ENCODE results near the gene ERN1. TPM values are rescaled to one million over a fixed set of nuclear protein-coding genes. Genes with fewer than 3 reads are reported as not detected.

ERN1 gene
- total and polyA plus RNA-seq, 2 experiments from 2014 or later = 10.3 to 16.5 TPM

GRCh38 chr17:63998050-63998720 lies 131.8 kb downstream of the ERN1 start, which contains the start of gene PRR29:
PRR29 (plus strand) TSS chr17:63998351; CDS start chr17:63998365, 14 bp downstream.
- H3K4me3 ChIP-seq = peak within 1 kb of the TSS; percentile 77
- H4K20me1 ChIP-seq (ENCODE audit: insufficient read depth, poor library complexity, severe bottlenecking) = no peaks in the 10 kb centered on the region
- H3K79me2 ChIP-seq = no peaks in the 10 kb centered on the region
- 1% methylated on average over 19 of the region's 43 CpGs for WGBS (ENCODE audit: low lambda C conversion rate, missing lambda C conversion rate)
- peak within 1 kb of the TSS; percentile 88 for H2AFZ ChIP-seq
- peak; percentile 93 for DNase-seq (ENCODE audit: low spot score)
- no peaks in the 10 kb centered on the region for H3K9me2 ChIP-seq (replicated peaks; ENCODE audit: insufficient read depth)
- H3K9me3 ChIP-seq (ENCODE audit: low read depth) = no peaks in the 10 kb centered on the region
- peaks cover 10% of the 10 kb centered on the region for H3K4me1 ChIP-seq (ENCODE audit: insufficient read depth)
- H3K27ac ChIP-seq = no peak within 1 kb of the TSS
- TF ChIP-seq EZH2 (IDR thresholded peaks at IDR 0.05; ENCODE audit: borderline replicate concordance) = no peak
- TF ChIP-seq EZH2phosphoT487 (IDR thresholded peaks at IDR 0.05; ENCODE audit: low read depth, severe bottlenecking, unreplicated experiment) = no peak
- TF ChIP-seq, protein P1, sequence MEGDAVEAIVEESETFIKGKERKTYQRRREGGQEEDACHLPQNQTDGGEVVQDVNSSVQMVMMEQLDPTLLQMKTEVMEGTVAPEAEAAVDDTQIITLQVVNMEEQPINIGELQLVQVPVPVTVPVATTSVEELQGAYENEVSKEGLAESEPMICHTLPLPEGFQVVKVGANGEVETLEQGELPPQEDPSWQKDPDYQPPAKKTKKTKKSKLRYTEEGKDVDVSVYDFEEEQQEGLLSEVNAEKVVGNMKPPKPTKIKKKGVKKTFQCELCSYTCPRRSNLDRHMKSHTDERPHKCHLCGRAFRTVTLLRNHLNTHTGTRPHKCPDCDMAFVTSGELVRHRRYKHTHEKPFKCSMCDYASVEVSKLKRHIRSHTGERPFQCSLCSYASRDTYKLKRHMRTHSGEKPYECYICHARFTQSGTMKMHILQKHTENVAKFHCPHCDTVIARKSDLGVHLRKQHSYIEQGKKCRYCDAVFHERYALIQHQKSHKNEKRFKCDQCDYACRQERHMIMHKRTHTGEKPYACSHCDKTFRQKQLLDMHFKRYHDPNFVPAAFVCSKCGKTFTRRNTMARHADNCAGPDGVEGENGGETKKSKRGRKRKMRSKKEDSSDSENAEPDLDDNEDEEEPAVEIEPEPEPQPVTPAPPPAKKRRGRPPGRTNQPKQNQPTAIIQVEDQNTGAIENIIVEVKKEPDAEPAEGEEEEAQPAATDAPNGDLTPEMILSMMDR (IDR thresholded peaks at IDR 0.05; ENCODE audit: poor library complexity) = no peak
- H3K27me3 ChIP-seq = peaks cover 32% of the 10 kb centered on the region
- H3K36me3 ChIP-seq (replicated peaks; ENCODE audit: insufficient read depth, low read depth) = no peaks in the 10 kb centered on the region
- H3K4me2 ChIP-seq = peak within 1 kb of the TSS; percentile 98

GRCh38 chr17:63997341-63998048 lies 132.4 kb downstream of the ERN1 start:
- Histone ChIP-seq H3K9me3 (ENCODE audit: low read depth) (no peaks in the 10 kb centered on the region), H3K4me1 (ENCODE audit: insufficient read depth) (peaks cover 10% of the 10 kb centered on the region), H3K9me2 (replicated peaks; ENCODE audit: insufficient read depth) (no peaks in the 10 kb centered on the region), H3K4me2 (peak overlapping the region; percentile 98), H3K79me2 (no peaks in the 10 kb centered on the region), H2AFZ (peak overlapping the region; percentile 88), H3K36me3 (replicated peaks; ENCODE audit: insufficient read depth, low read depth) (no peaks in the 10 kb centered on the region), H3K27me3 (peaks cover 34% of the 10 kb centered on the region), H4K20me1 (ENCODE audit: insufficient read depth, poor library complexity, severe bottlenecking) (no peaks in the 10 kb centered on the region), H3K27ac (no peak overlapping the region), H3K4me3 (peak overlapping the region; percentile 77)
- DNase-seq (ENCODE audit: low spot score) = no peak
- TF ChIP-seq, protein P1 (IDR thresholded peaks at IDR 0.05; ENCODE audit: poor library complexity) = no peak
- no peak for TF ChIP-seq EZH2phosphoT487 (IDR thresholded peaks at IDR 0.05; ENCODE audit: low read depth, severe bottlenecking, unreplicated experiment)
- no peak for TF ChIP-seq EZH2 (IDR thresholded peaks at IDR 0.05; ENCODE audit: borderline replicate concordance)
- 16% methylated on average over 19 of the region's 19 CpGs for WGBS (ENCODE audit: low lambda C conversion rate, missing lambda C conversion rate)

GRCh38 chr17:63996430-63997182 lies 133.3 kb downstream of the ERN1 start:
- H2AFZ ChIP-seq = no peak overlapping the region
- no peak for TF ChIP-seq EZH2phosphoT487 (IDR thresholded peaks at IDR 0.05; ENCODE audit: low read depth, severe bottlenecking, unreplicated experiment)
- no peak for TF ChIP-seq EZH2 (IDR thresholded peaks at IDR 0.05; ENCODE audit: borderline replicate concordance)
- TF ChIP-seq, protein P1 (IDR thresholded peaks at IDR 0.05; ENCODE audit: poor library complexity) = no peak
- no peak for DNase-seq (ENCODE audit: low spot score)
- H4K20me1 ChIP-seq (ENCODE audit: insufficient read depth, poor library complexity, severe bottlenecking) = no peaks in the 10 kb centered on the region
- no peak overlapping the region for H3K4me2 ChIP-seq
- peaks cover 10% of the 10 kb centered on the region for H3K4me1 ChIP-seq (ENCODE audit: insufficient read depth)
- 91% methylated on average over 11 of the region's 11 CpGs for WGBS (ENCODE audit: low lambda C conversion rate, missing lambda C conversion rate)
- H3K36me3 ChIP-seq (replicated peaks; ENCODE audit: insufficient read depth, low read depth) = no peaks in the 10 kb centered on the region
- H3K27ac ChIP-seq = no peak overlapping the region
- peaks cover 43% of the 10 kb centered on the region for H3K27me3 ChIP-seq
- no peaks in the 10 kb centered on the region for H3K79me2 ChIP-seq
- no peak overlapping the region for H3K4me3 ChIP-seq
- H3K9me3 ChIP-seq (ENCODE audit: low read depth) = no peaks in the 10 kb centered on the region
- no peaks in the 10 kb centered on the region for H3K9me2 ChIP-seq (replicated peaks; ENCODE audit: insufficient read depth)
